DND-41 (cell line): Measurements from ENCODE around the gene ARL1.
"Not testable (repeated sequence)": the region's sequence is repeated elsewhere in the genome, so short reads cannot be mapped to it uniquely, and the experiment has no call there.

Experiments
- EZH2 ChIP-seq: IDR thresholded peaks from 3 replicates; pipeline ENCODE4 v1.6.1; 2012; ENCODE audit warnings: borderline replicate concordance, low read depth, mild to moderate bottlenecking, moderate library complexity, low read length, inconsistent platforms; ENCODE audit not compliant: severe bottlenecking
- TF ChIP-seq, protein P1 (sequence below): IDR thresholded peaks from 2 replicates; pipeline ENCODE4 v1.5.1; 2012; ENCODE audit warnings: borderline replicate concordance, low read length, moderate library complexity, mild to moderate bottlenecking; ENCODE audit not compliant: poor library complexity, severe bottlenecking; ENCODE audit errors: extremely low read depth

DNA sequence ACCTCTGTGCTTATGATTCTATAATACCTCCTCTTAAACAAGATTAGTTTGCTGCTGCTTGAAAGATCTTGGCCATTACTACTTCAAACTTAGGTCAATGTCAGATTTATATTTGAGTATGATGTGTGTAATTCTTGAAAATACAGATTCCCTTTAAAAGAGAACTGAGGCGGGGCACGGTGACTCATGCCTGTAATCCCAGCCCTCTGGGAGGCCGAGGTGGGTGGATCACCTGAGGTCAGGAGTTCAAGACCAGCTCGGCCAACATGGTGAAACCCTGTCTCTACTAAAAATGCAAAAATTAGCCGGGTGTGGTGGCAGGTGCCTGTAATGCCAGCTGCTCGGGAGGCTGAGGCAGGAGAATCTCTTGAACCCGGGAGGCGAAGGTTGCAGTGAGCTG is 2.6 kb upstream of the ARL1 start:
- TF ChIP-seq, protein P1, sequence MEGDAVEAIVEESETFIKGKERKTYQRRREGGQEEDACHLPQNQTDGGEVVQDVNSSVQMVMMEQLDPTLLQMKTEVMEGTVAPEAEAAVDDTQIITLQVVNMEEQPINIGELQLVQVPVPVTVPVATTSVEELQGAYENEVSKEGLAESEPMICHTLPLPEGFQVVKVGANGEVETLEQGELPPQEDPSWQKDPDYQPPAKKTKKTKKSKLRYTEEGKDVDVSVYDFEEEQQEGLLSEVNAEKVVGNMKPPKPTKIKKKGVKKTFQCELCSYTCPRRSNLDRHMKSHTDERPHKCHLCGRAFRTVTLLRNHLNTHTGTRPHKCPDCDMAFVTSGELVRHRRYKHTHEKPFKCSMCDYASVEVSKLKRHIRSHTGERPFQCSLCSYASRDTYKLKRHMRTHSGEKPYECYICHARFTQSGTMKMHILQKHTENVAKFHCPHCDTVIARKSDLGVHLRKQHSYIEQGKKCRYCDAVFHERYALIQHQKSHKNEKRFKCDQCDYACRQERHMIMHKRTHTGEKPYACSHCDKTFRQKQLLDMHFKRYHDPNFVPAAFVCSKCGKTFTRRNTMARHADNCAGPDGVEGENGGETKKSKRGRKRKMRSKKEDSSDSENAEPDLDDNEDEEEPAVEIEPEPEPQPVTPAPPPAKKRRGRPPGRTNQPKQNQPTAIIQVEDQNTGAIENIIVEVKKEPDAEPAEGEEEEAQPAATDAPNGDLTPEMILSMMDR = not testable (repeated sequence)
- not testable (repeated sequence) for TF ChIP-seq EZH2
